ENCODE data around the gene TRIAP1.

DNA sequence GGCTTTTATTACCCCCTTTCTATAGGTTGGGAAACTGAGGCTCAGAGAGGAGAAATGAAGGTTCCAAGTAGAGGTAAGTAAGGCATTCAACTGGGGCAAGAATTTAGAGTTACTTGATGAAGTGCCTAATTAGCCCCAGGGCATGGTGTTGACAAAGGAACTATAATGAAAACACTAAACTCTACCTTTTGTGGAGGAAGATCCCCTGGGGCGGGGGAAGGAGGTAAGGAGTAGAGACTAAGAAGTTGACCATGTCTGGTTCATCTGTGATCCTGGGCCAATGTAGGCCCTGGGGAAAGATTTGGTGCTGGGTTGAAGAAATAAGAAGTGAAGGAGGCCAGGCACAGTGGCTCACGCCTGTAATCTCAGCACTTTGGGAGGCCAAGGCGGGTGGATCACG is 24.5 kb downstream of the TRIAP1 start:
- TF ChIP-seq, protein P1, sequence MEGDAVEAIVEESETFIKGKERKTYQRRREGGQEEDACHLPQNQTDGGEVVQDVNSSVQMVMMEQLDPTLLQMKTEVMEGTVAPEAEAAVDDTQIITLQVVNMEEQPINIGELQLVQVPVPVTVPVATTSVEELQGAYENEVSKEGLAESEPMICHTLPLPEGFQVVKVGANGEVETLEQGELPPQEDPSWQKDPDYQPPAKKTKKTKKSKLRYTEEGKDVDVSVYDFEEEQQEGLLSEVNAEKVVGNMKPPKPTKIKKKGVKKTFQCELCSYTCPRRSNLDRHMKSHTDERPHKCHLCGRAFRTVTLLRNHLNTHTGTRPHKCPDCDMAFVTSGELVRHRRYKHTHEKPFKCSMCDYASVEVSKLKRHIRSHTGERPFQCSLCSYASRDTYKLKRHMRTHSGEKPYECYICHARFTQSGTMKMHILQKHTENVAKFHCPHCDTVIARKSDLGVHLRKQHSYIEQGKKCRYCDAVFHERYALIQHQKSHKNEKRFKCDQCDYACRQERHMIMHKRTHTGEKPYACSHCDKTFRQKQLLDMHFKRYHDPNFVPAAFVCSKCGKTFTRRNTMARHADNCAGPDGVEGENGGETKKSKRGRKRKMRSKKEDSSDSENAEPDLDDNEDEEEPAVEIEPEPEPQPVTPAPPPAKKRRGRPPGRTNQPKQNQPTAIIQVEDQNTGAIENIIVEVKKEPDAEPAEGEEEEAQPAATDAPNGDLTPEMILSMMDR (IDR thresholded peaks at IDR 0.05; ENCODE audit: low read length) = no peak
- TF ChIP-seq EZH2 (IDR thresholded peaks at IDR 0.05; ENCODE audit: borderline replicate concordance, low read length) = no peak

Measured in OCI-LY1 (cell line).